ENCODE data around the gene GNB1L.

- TF ChIP-seq SNAI2 (CRISPR knock-in tag; IDR thresholded peaks at IDR 0.05) (no peak), OSR1 (CRISPR knock-in tag; IDR thresholded peaks at IDR 0.05) (no peak), ZNF8 (CRISPR knock-in tag; IDR thresholded peaks at IDR 0.05) (no peak), TCF4 (CRISPR knock-in tag; IDR thresholded peaks at IDR 0.05; ENCODE audit: borderline replicate concordance) (no peak), CREB5 (CRISPR knock-in tag; IDR thresholded peaks at IDR 0.05; ENCODE audit: low read depth) (no peak), ARNTL (CRISPR knock-in tag; IDR thresholded peaks at IDR 0.05; ENCODE audit: borderline replicate concordance, low read depth) (no peak), ZFP30 (CRISPR knock-in tag; IDR thresholded peaks at IDR 0.05) (no peak), ZFP3 (CRISPR knock-in tag; IDR thresholded peaks at IDR 0.05) (no peak), TOX (CRISPR knock-in tag; IDR thresholded peaks at IDR 0.05; ENCODE audit: borderline replicate concordance) (no peak), ZNF565 (CRISPR knock-in tag; conservative IDR thresholded peaks at IDR 0.05; ENCODE audit: low read depth) (no peak), POU6F1 (CRISPR knock-in tag; IDR thresholded peaks at IDR 0.05; ENCODE audit: borderline replicate concordance, low read depth) (no peak), GLIS3 (CRISPR knock-in tag; IDR thresholded peaks at IDR 0.05) (no peak)
- TF ChIP-seq, protein P1, sequence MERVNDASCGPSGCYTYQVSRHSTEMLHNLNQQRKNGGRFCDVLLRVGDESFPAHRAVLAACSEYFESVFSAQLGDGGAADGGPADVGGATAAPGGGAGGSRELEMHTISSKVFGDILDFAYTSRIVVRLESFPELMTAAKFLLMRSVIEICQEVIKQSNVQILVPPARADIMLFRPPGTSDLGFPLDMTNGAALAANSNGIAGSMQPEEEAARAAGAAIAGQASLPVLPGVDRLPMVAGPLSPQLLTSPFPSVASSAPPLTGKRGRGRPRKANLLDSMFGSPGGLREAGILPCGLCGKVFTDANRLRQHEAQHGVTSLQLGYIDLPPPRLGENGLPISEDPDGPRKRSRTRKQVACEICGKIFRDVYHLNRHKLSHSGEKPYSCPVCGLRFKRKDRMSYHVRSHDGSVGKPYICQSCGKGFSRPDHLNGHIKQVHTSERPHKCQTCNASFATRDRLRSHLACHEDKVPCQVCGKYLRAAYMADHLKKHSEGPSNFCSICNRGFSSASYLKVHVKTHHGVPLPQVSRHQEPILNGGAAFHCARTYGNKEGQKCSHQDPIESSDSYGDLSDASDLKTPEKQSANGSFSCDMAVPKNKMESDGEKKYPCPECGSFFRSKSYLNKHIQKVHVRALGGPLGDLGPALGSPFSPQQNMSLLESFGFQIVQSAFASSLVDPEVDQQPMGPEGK (CRISPR knock-in tag; IDR thresholded peaks at IDR 0.05; ENCODE audit: borderline replicate concordance), result no peak
- TF ChIP-seq, protein P2, sequence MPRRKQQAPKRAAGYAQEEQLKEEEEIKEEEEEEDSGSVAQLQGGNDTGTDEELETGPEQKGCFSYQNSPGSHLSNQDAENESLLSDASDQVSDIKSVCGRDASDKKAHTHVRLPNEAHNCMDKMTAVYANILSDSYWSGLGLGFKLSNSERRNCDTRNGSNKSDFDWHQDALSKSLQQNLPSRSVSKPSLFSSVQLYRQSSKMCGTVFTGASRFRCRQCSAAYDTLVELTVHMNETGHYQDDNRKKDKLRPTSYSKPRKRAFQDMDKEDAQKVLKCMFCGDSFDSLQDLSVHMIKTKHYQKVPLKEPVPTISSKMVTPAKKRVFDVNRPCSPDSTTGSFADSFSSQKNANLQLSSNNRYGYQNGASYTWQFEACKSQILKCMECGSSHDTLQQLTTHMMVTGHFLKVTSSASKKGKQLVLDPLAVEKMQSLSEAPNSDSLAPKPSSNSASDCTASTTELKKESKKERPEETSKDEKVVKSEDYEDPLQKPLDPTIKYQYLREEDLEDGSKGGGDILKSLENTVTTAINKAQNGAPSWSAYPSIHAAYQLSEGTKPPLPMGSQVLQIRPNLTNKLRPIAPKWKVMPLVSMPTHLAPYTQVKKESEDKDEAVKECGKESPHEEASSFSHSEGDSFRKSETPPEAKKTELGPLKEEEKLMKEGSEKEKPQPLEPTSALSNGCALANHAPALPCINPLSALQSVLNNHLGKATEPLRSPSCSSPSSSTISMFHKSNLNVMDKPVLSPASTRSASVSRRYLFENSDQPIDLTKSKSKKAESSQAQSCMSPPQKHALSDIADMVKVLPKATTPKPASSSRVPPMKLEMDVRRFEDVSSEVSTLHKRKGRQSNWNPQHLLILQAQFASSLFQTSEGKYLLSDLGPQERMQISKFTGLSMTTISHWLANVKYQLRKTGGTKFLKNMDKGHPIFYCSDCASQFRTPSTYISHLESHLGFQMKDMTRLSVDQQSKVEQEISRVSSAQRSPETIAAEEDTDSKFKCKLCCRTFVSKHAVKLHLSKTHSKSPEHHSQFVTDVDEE (CRISPR knock-in tag; IDR thresholded peaks at IDR 0.05), result no peak
Observed at GRCh38 chr22:19824926-19825339, 29.7 kb downstream of the GNB1L start.

All from SK-N-SH treated with all-trans-retinoic acid at 6 μM for 48 hours (cell line).